Stimulated activated CD8-positive, alpha-beta memory T cell treated with anti-CD3 and anti-CD28 coated beads, Interleukin-12 subunit alpha, Interleukin-12 subunit beta, amount 100 ng/mL, for 1 hour (primary cell): Measurements from ENCODE around the gene MMGT1.
"Not testable (repeated sequence)": the region's sequence is repeated elsewhere in the genome, so short reads cannot be mapped to it uniquely, and the experiment has no call there.

Experiments
- DNase-seq: peaks from one replicate; pipeline ENCODE4 v3.0.0-alpha.2; 2020; ENCODE audit warnings: low read depth

Gene MMGT1

GRCh38 chrX:135923353-135923752, 50.4 kb downstream of the MMGT1 start:
- DNase-seq = no peak

GRCh38 chrX:135920516-135920915, 53.3 kb downstream of the MMGT1 start:
- not testable (repeated sequence) for DNase-seq

- no peak for DNase-seq
Observed at GRCh38 chrX:135914404-135914803, 59.4 kb downstream of the MMGT1 start.
